Mesendoderm (in vitro differentiated cells): ENCODE measurements around the gene DHRS9.

Experiments used
- DNase-seq: peaks from one replicate; pipeline ENCODE4 v3.0.0; 2013
- H2AK5ac ChIP-seq: 2 replicates; pipeline ENCODE4 v1.6.1; 2013; ENCODE audit warnings: low read length, inconsistent platforms
- H2BK120ac ChIP-seq: 2 replicates; pipeline ENCODE4 v1.6.1; 2013; ENCODE audit warnings: low read depth, mild to moderate bottlenecking, low read length, moderate library complexity, mixed read lengths
- H2BK15ac ChIP-seq: replicated peaks from 2 replicates; pipeline ENCODE4 v1.6.1; 2013; ENCODE audit warnings: low read depth, mild to moderate bottlenecking, moderate library complexity
- H2BK5ac ChIP-seq: 2 replicates; pipeline ENCODE4 v1.6.1; 2013; ENCODE audit warnings: low read length, inconsistent platforms
- H3K18ac ChIP-seq: 2 replicates; pipeline ENCODE4 v1.6.1; 2013; ENCODE audit warnings: mild to moderate bottlenecking, low read length, mixed read lengths
- H3K23ac ChIP-seq: one replicate; pipeline ENCODE4 v1.6.1; 2013; ENCODE audit warnings: low read length
- H3K27ac ChIP-seq: 2 replicates; pipeline ENCODE4 v1.5.1; 2013; ENCODE audit warnings: low read depth, mild to moderate bottlenecking, inconsistent platforms, low read length, moderate library complexity
- H3K27me3 ChIP-seq: 2 replicates; pipeline ENCODE4 v1.6.1; 2013; ENCODE audit warnings: low read length, control low read depth, mild to moderate bottlenecking, inconsistent platforms; ENCODE audit not compliant: insufficient read depth, poor library complexity
- H3K36me3 ChIP-seq: 2 replicates; pipeline ENCODE4 v1.6.1; 2013; ENCODE audit warnings: low read length, inconsistent platforms; ENCODE audit not compliant: control insufficient read depth, insufficient read depth
- H3K4ac ChIP-seq: one replicate; pipeline ENCODE4 v1.6.1; 2013; ENCODE audit warnings: low read depth, mild to moderate bottlenecking, low read length, moderate library complexity
- H3K4me1 ChIP-seq: 2 replicates; pipeline ENCODE4 v1.6.1; 2013; ENCODE audit warnings: low read depth, low read length, inconsistent platforms; ENCODE audit not compliant: control insufficient read depth
- H3K4me2 ChIP-seq: 2 replicates; pipeline ENCODE4 v1.6.1; 2013; ENCODE audit warnings: low read length
- H3K4me3 ChIP-seq: 2 replicates; pipeline ENCODE4 v1.5.1; 2013; ENCODE audit warnings: mild to moderate bottlenecking, low read length
- H3K56ac ChIP-seq: one replicate; pipeline ENCODE4 v1.6.1; 2013; ENCODE audit warnings: low read length
- H3K79me1 ChIP-seq: 2 replicates; pipeline ENCODE4 v1.6.1; 2013; ENCODE audit warnings: low read length, inconsistent platforms
- H3K79me2 ChIP-seq: 2 replicates; pipeline ENCODE4 v1.6.1; 2013; ENCODE audit warnings: mild to moderate bottlenecking, low read length; ENCODE audit not compliant: control insufficient read depth, insufficient read depth
- H3K9ac ChIP-seq: 2 replicates; pipeline ENCODE4 v1.6.1; 2013; ENCODE audit warnings: low read length, inconsistent platforms
- H4K5ac ChIP-seq: one replicate; pipeline ENCODE4 v1.6.1; 2013; ENCODE audit warnings: low read length
- H4K8ac ChIP-seq: one replicate; pipeline ENCODE4 v1.6.1; 2013; ENCODE audit warnings: low read depth, mild to moderate bottlenecking, control low read depth, low read length, moderate library complexity
- WGBS: extraction: QIAGEN DNeasy Blood & Tissue Kit; methylation state at CpG from one replicate; pipeline ENCODE4 v1.1.7; 2013; ENCODE audit warnings: low lambda C conversion rate, missing lambda C conversion rate; ENCODE audit not compliant: insufficient coverage; ENCODE audit errors: extremely low coverage; 5-methylcytosine and 5-hydroxymethylcytosine counted together

The DHRS9 gene

GRCh38 chr2:169091761-169092519 is 22.6 kb downstream of the DHRS9 start:
- H4K8ac ChIP-seq, result no peak overlapping the region
- no peak overlapping the region for H2BK15ac ChIP-seq
- H3K36me3 ChIP-seq, result no peaks in the 10 kb centered on the region
- H3K79me2 ChIP-seq, result no peaks in the 10 kb centered on the region
- no peak overlapping the region for H4K5ac ChIP-seq
- H3K4ac ChIP-seq, result no peak overlapping the region
- no peaks in the 10 kb centered on the region for H3K27me3 ChIP-seq
- DNase-seq, result no peak
- no CpG with 5 or more reads among the region's 8 CpGs for WGBS
- no peaks in the 10 kb centered on the region for H3K79me1 ChIP-seq
- no peak overlapping the region for H2AK5ac ChIP-seq
- no peak overlapping the region for H3K4me2 ChIP-seq
- H2BK5ac ChIP-seq, result no peak overlapping the region
- no peak overlapping the region for H3K56ac ChIP-seq
- no peak overlapping the region for H3K27ac ChIP-seq
- no peak overlapping the region for H3K18ac ChIP-seq
- H3K4me3 ChIP-seq, result no peak overlapping the region
- H3K9ac ChIP-seq, result no peak overlapping the region
- H2BK120ac ChIP-seq, result no peak overlapping the region
- H3K23ac ChIP-seq, result no peak overlapping the region
- no peaks in the 10 kb centered on the region for H3K4me1 ChIP-seq

- no peak overlapping the region for H4K8ac ChIP-seq
- no peak overlapping the region for H4K5ac ChIP-seq
- no peak overlapping the region for H3K27ac ChIP-seq
- H3K18ac ChIP-seq, result no peak overlapping the region
- no peak overlapping the region for H3K4ac ChIP-seq
- H3K79me1 ChIP-seq, result no peaks in the 10 kb centered on the region
- H2BK5ac ChIP-seq, result no peak overlapping the region
- H3K79me2 ChIP-seq, result no peaks in the 10 kb centered on the region
- no peak overlapping the region for H3K56ac ChIP-seq
- no peak overlapping the region for H3K23ac ChIP-seq
- no peak overlapping the region for H3K9ac ChIP-seq
- H3K4me1 ChIP-seq, result no peaks in the 10 kb centered on the region
- no peak overlapping the region for H3K4me3 ChIP-seq
- no CpG with 5 or more reads among the region's 2 CpGs for WGBS
- H2BK120ac ChIP-seq, result no peak overlapping the region
- H2BK15ac ChIP-seq, result no peak overlapping the region
- no peak overlapping the region for H2AK5ac ChIP-seq
- H3K36me3 ChIP-seq, result no peaks in the 10 kb centered on the region
- no peak overlapping the region for H3K4me2 ChIP-seq
- H3K27me3 ChIP-seq, result no peaks in the 10 kb centered on the region
- no peak for DNase-seq
Measured at GRCh38 chr2:169093535-169093934, 24.2 kb downstream of the DHRS9 start.

DNA sequence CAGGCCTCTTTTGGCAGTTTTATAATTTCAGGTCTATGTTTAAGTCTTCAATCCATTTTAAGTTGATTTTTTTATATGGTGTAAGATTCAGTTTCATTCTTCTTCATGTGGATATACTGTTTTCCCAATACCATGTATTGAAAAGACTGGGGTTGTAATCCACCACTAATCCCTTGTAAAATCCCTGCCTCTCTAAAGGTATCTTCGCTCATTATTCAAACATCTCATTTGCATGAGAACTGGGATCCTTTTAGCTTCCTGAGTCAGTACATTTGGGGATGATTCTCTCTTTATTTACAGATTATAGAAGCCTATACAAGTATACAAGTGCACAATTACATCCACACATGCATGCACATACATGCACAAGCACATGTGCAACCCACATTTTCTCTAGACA is 25.3 kb downstream of the DHRS9 start:
- H3K56ac ChIP-seq, result no peak overlapping the region
- no peak overlapping the region for H3K4me3 ChIP-seq
- H4K5ac ChIP-seq, result no peak overlapping the region
- no peaks in the 10 kb centered on the region for H3K36me3 ChIP-seq
- H3K18ac ChIP-seq, result no peak overlapping the region
- no peaks in the 10 kb centered on the region for H3K79me1 ChIP-seq
- no peak overlapping the region for H3K9ac ChIP-seq
- H2AK5ac ChIP-seq, result no peak overlapping the region
- WGBS, result no CpG with 5 or more reads among the region's 1 CpG
- no peak overlapping the region for H3K4ac ChIP-seq
- H4K8ac ChIP-seq, result no peak overlapping the region
- no peaks in the 10 kb centered on the region for H3K79me2 ChIP-seq
- no peak overlapping the region for H2BK120ac ChIP-seq
- no peak overlapping the region for H2BK15ac ChIP-seq
- H3K27ac ChIP-seq, result no peak overlapping the region
- no peak overlapping the region for H3K4me2 ChIP-seq
- no peak for DNase-seq
- no peaks in the 10 kb centered on the region for H3K27me3 ChIP-seq
- H3K23ac ChIP-seq, result no peak overlapping the region
- no peaks in the 10 kb centered on the region for H3K4me1 ChIP-seq
- H2BK5ac ChIP-seq, result no peak overlapping the region

DNA sequence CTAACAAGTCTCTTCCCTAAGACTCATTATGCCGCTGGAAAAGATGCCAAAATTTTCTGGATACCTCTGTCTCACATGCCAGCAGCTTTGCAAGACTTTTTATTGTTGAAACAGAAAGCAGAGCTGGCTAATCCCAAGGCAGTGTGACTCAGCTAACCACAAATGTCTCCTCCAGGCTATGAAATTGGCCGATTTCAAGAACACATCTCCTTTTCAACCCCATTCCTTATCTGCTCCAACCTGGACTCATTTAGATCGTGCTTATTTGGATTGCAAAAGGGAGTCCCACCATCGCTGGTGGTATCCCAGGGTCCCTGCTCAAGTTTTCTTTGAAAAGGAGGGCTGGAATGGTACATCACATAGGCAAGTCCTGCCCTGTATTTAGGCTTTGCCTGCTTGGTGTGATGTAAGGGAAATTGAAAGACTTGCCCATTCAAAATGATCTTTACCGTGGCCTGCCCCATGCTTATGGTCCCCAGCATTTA is 26.3 kb downstream of the DHRS9 start:
- H4K8ac ChIP-seq, result no peak overlapping the region
- no peak overlapping the region for H3K4me2 ChIP-seq
- no peaks in the 10 kb centered on the region for H3K79me1 ChIP-seq
- no peak overlapping the region for H2BK120ac ChIP-seq
- no peaks in the 10 kb centered on the region for H3K27me3 ChIP-seq
- no peaks in the 10 kb centered on the region for H3K4me1 ChIP-seq
- no peaks in the 10 kb centered on the region for H3K36me3 ChIP-seq
- H3K56ac ChIP-seq, result no peak overlapping the region
- no peak overlapping the region for H3K4me3 ChIP-seq
- H2AK5ac ChIP-seq, result no peak overlapping the region
- no peak overlapping the region for H3K4ac ChIP-seq
- no peak overlapping the region for H2BK5ac ChIP-seq
- no CpG with 5 or more reads among the region's 5 CpGs for WGBS
- no peak overlapping the region for H3K9ac ChIP-seq
- H3K27ac ChIP-seq, result no peak overlapping the region
- H3K23ac ChIP-seq, result no peak overlapping the region
- H3K18ac ChIP-seq, result no peak overlapping the region
- no peak for DNase-seq
- no peak overlapping the region for H4K5ac ChIP-seq
- H3K79me2 ChIP-seq, result no peaks in the 10 kb centered on the region
- no peak overlapping the region for H2BK15ac ChIP-seq

DNA sequence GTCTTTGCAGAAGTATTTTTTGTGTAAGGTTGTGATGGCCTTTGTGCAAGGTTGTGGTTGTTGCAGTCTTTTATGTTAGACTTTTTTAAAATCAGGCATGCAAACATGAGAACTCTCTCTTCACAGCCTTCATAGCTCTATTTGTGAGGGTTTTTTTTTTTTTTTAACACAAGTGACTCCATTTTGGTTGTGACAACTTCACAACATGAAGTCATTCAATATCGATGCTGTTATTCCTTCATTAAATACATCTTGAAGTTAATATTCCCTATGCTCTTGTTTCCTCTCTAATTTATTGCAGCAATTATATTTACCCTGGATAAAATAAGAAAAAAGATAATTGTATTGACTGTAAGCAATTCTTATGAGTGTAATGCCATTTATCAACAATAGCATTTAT is 35.5 kb downstream of the DHRS9 start:
- no peak overlapping the region for H2BK120ac ChIP-seq
- H3K9ac ChIP-seq, result no peak overlapping the region
- no peak overlapping the region for H3K4me3 ChIP-seq
- H2BK5ac ChIP-seq, result no peak overlapping the region
- H3K23ac ChIP-seq, result no peak overlapping the region
- no peaks in the 10 kb centered on the region for H3K4me1 ChIP-seq
- no peak overlapping the region for H2BK15ac ChIP-seq
- H3K18ac ChIP-seq, result no peak overlapping the region
- no peaks in the 10 kb centered on the region for H3K36me3 ChIP-seq
- no peak overlapping the region for H4K8ac ChIP-seq
- no peaks in the 10 kb centered on the region for H3K79me1 ChIP-seq
- H3K56ac ChIP-seq, result no peak overlapping the region
- no peak overlapping the region for H2AK5ac ChIP-seq
- no peak for DNase-seq
- H3K27me3 ChIP-seq, result no peaks in the 10 kb centered on the region
- H4K5ac ChIP-seq, result no peak overlapping the region
- H3K79me2 ChIP-seq, result no peaks in the 10 kb centered on the region
- H3K4ac ChIP-seq, result no peak overlapping the region
- H3K27ac ChIP-seq, result no peak overlapping the region
- WGBS, result no CpG with 5 or more reads among the region's 1 CpG
- H3K4me2 ChIP-seq, result no peak overlapping the region

- Histone ChIP-seq H3K36me3 (no peaks in the 10 kb centered on the region), H4K8ac (no peak overlapping the region), H3K27me3 (no peaks in the 10 kb centered on the region), H3K79me2 (no peaks in the 10 kb centered on the region), H3K4ac (no peak overlapping the region), H3K27ac (no peak overlapping the region), H2BK15ac (no peak overlapping the region), H2AK5ac (no peak overlapping the region), H3K4me1 (no peaks in the 10 kb centered on the region), H4K5ac (no peak overlapping the region), H3K4me3 (no peak overlapping the region), H3K23ac (no peak overlapping the region), H3K79me1 (no peaks in the 10 kb centered on the region), H3K56ac (no peak overlapping the region), H2BK5ac (no peak overlapping the region), H3K9ac (no peak overlapping the region), H3K18ac (no peak overlapping the region), H2BK120ac (no peak overlapping the region), H3K4me2 (no peak overlapping the region)
- DNase-seq, result no peak
- no CpG with 5 or more reads among the region's 1 CpG for WGBS
Measured at GRCh38 chr2:169105476-169105875, 36.1 kb downstream of the DHRS9 start.
